GM13976 (cell line): ENCODE measurements around the gene VWA7.

Experiments
- DNase-seq: peaks from one replicate; pipeline ENCODE4 v3.0.0; 2012; ENCODE audit warnings: low spot score
- CTCF ChIP-seq: IDR thresholded peaks from 2 replicates; pipeline ENCODE4 v1.5.1; 2012; ENCODE audit warnings: borderline replicate concordance, mild to moderate bottlenecking; ENCODE audit not compliant: insufficient read depth; ENCODE audit errors: extremely low read depth, missing control alignments, control extremely low read depth
- in situ Hi-C: fragments of 300-500 bp; cut with MboI; formaldehyde crosslinking; loops from one replicate; pipeline ENCODE4 v1.12.0; 2022; ENCODE audit warnings: low sequenced_read_pairs, mixed read lengths, inconsistent platforms; ENCODE audit not compliant: unreplicated experiment

Gene VWA7

GRCh38 chr6:31771992-31772358, 5.2 kb downstream of the VWA7 start:
- in situ Hi-C loops = no loop called here
- TF ChIP-seq CTCF = no peak
- no peak for DNase-seq

GRCh38 chr6:31770860-31771259, 6.3 kb downstream of the VWA7 start:
- DNase-seq = no peak
- in situ Hi-C loops = no loop called here
- TF ChIP-seq CTCF = no peak

- TF ChIP-seq CTCF = peak; percentile 77
- in situ Hi-C loops = no loop called here
- DNase-seq = peak; percentile 93
Measured at GRCh38 chr6:31769684-31770371, 7.3 kb downstream of the VWA7 start.

GRCh38 chr6:31768363-31769257, 8.5 kb downstream of the VWA7 start:
- no peak for DNase-seq
- in situ Hi-C loops = no loop called here
- TF ChIP-seq CTCF = no peak

- DNase-seq = no peak
- in situ Hi-C loops = no loop called here
- no peak for TF ChIP-seq CTCF
Measured at GRCh38 chr6:31767096-31767645, 10.0 kb downstream of the VWA7 start.

- DNase-seq = no peak
- TF ChIP-seq CTCF = no peak
- in situ Hi-C loops = no loop called here
Measured at GRCh38 chr6:31765910-31766794, 11.0 kb downstream of the VWA7 start.
